ENCODE measurements around the gene ZBTB17. TPM values are rescaled to one million over a fixed set of nuclear protein-coding genes. Genes with fewer than 3 reads are reported as not detected.
"Not testable (repeated sequence)": the region's sequence is repeated elsewhere in the genome, so short reads cannot be mapped to it uniquely, and the experiment has no call there.

The ZBTB17 gene
- total RNA-seq, 1 donor from 2014 or later = 51.5 TPM

- no peaks in the 10 kb centered on the region for H3K4me1 Mint-ChIP-seq
- no peaks in the 10 kb centered on the region for H3K27me3 Mint-ChIP-seq (ENCODE audit: low read depth)
- peaks cover 15% of the 10 kb centered on the region for H3K36me3 Mint-ChIP-seq (ENCODE audit: low read depth)
- H3K27ac Mint-ChIP-seq (ENCODE audit: unreplicated experiment) = no peak overlapping the region
- no peak overlapping the region for H3K4me3 Mint-ChIP-seq
- DNase-seq (ENCODE audit: low read depth, low spot score) = no peak
- TF ChIP-seq CTCF (conservative IDR thresholded peaks at IDR 0.05) = no peak
- H3K9me3 Mint-ChIP-seq = no peaks in the 10 kb centered on the region
Measured at GRCh38 chr1:15911141-15911540, 64.8 kb downstream of the ZBTB17 start.

- Mint-ChIP-seq H3K9me3 (no peaks in the 10 kb centered on the region), H3K36me3 (ENCODE audit: low read depth) (peaks cover 13% of the 10 kb centered on the region), H3K4me3 (no peak overlapping the region), H3K4me1 (no peaks in the 10 kb centered on the region), H3K27me3 (ENCODE audit: low read depth) (no peaks in the 10 kb centered on the region), H3K27ac (ENCODE audit: unreplicated experiment) (no peak overlapping the region)
- DNase-seq (ENCODE audit: low read depth, low spot score) = no peak
- no peak for TF ChIP-seq CTCF (conservative IDR thresholded peaks at IDR 0.05)
Measured at GRCh38 chr1:15908597-15908996, 67.3 kb downstream of the ZBTB17 start.

- Mint-ChIP-seq H3K27ac (ENCODE audit: unreplicated experiment) (no peak overlapping the region), H3K4me3 (no peak overlapping the region), H3K36me3 (ENCODE audit: low read depth) (peaks cover 4% of the 10 kb centered on the region), H3K9me3 (no peaks in the 10 kb centered on the region), H3K4me1 (peaks cover 6% of the 10 kb centered on the region), H3K27me3 (ENCODE audit: low read depth) (no peaks in the 10 kb centered on the region)
- TF ChIP-seq CTCF (conservative IDR thresholded peaks at IDR 0.05) = no peak
- DNase-seq (ENCODE audit: low read depth, low spot score) = no peak
Measured at GRCh38 chr1:15902882-15903281, 73.0 kb downstream of the ZBTB17 start.

GRCh38 chr1:15900662-15901279 lies 75.1 kb downstream of the ZBTB17 start:
- DNase-seq (ENCODE audit: low read depth, low spot score) = no peak
- peaks cover 6% of the 10 kb centered on the region for H3K4me1 Mint-ChIP-seq
- no peak overlapping the region for H3K4me3 Mint-ChIP-seq
- no peak for TF ChIP-seq CTCF (conservative IDR thresholded peaks at IDR 0.05)
- no peaks in the 10 kb centered on the region for H3K9me3 Mint-ChIP-seq
- no peak overlapping the region for H3K27ac Mint-ChIP-seq (ENCODE audit: unreplicated experiment)
- H3K36me3 Mint-ChIP-seq (ENCODE audit: low read depth) = peaks cover 7% of the 10 kb centered on the region
- H3K27me3 Mint-ChIP-seq (ENCODE audit: low read depth) = no peaks in the 10 kb centered on the region

GRCh38 chr1:15899266-15899665 lies 76.6 kb downstream of the ZBTB17 start:
- no peaks in the 10 kb centered on the region for H3K9me3 Mint-ChIP-seq
- H3K27me3 Mint-ChIP-seq (ENCODE audit: low read depth) = no peaks in the 10 kb centered on the region
- H3K4me3 Mint-ChIP-seq = no peak overlapping the region
- DNase-seq (ENCODE audit: low read depth, low spot score) = no peak
- TF ChIP-seq CTCF (conservative IDR thresholded peaks at IDR 0.05) = no peak
- peaks cover 10% of the 10 kb centered on the region for H3K4me1 Mint-ChIP-seq
- H3K27ac Mint-ChIP-seq (ENCODE audit: unreplicated experiment) = no peak overlapping the region
- H3K36me3 Mint-ChIP-seq (ENCODE audit: low read depth) = peaks cover 7% of the 10 kb centered on the region

GRCh38 chr1:15896841-15897610 lies 78.9 kb downstream of the ZBTB17 start:
- not testable (repeated sequence) for DNase-seq (ENCODE audit: low read depth, low spot score); H3K36me3 Mint-ChIP-seq (ENCODE audit: low read depth); H3K27me3 Mint-ChIP-seq (ENCODE audit: low read depth); H3K9me3 Mint-ChIP-seq; H3K4me3 Mint-ChIP-seq
- Mint-ChIP-seq H3K27ac (ENCODE audit: unreplicated experiment) (peak overlapping the region; percentile 50), H3K4me1 (peaks cover 16% of the 10 kb centered on the region)

All from neural crest cell (in vitro differentiated cells).